HG03469 (cell line): Measurements from ENCODE around the gene ATG101.

Experiments
- ATAC-seq: cut with Tn5 transposase; IDR thresholded peaks from one replicate; pipeline ENCODE4 v1.9.1; 2021; ENCODE audit warnings: mild to moderate bottlenecking, moderate library complexity, moderate number of reproducible peaks; ENCODE audit not compliant: unreplicated experiment

ATG101 gene, protein sequence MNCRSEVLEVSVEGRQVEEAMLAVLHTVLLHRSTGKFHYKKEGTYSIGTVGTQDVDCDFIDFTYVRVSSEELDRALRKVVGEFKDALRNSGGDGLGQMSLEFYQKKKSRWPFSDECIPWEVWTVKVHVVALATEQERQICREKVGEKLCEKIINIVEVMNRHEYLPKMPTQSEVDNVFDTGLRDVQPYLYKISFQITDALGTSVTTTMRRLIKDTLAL

DNA sequence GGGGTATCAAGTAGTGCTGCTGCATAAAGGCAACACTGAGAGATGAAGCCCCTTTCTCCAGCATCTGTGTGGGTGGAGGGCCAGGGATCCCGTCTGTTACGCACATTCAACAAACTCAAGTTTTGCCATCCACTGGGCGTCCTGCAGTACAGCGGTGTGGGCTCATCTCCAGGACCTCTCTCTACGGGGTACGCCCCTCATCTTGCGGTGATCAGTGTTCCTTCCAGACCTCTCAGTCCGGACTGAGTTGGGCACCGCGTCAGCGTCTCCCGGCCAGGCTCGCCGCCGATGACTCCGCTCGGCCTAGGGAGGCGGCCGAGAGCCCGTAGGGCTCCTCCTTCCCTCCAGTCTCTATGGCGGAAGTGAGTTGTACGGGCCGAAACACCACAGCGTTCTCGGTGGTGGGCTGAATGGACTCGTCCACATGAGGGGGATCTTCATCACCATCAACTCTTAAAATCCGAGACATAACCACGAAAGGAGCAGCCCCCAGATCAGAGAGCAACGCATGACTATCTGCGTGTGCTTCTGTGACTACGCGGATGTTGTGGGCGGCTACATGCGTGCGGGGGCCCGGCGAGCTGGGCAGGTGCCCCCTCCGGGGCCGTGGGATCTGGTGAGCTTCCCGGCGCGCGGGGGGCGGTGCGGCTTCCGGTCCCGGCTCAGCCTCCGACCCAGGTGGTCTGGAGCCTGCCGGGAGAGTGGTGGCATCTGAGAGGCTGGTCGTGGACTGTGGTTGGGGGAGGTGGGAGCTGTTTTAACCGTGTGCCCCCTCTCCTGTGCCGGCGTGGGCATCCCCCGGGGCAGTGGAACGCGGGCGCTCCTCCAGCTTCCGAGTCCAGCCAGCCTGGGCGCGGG lies at the start of gene ATG101:
ATG101 (plus strand) TSS at position 652 of the 858 bp plus-strand sequence. CDS start 3,673 bp downstream, outside the sequence.
- ATAC-seq = peak; percentile 82

DNA sequence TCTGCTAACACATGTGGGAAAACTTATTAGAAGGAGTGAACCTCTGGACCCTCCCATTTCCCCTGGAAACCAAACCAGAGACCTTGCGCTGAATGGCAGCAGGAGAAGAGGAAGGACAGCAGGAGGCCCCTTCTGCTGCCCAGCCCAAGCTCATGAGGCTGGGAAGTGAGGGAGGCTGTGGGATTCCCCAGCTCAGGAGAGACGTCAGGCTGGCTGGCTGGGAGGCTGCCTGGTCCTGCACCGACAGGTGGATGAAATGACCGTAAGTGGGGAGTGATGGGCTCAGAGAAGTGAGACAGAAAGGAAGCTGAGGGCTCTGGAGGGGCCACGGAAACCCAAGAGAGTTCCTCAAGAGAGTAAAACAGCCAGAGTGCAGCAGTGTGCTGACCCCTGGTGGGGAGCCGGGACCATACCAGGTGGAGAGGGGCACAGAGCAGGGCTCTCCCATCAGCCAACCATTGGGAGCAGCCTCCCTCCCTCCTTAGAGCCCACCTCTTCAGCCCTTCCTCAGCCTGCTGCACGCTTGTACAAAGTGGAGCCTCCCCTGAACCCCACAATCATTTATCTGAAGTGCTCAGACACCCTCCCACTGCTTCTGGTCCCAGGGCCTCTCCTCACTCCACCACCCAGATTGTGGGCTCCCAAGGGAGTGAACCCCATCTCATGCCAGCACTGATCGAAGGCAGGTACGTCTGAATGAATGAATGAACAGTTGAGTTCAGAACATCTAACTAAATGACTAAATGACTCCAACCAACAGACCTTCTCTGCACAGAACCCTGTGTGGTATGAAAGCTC lies 49.0 kb upstream of the ATG101 start:
- no peak for ATAC-seq

DNA sequence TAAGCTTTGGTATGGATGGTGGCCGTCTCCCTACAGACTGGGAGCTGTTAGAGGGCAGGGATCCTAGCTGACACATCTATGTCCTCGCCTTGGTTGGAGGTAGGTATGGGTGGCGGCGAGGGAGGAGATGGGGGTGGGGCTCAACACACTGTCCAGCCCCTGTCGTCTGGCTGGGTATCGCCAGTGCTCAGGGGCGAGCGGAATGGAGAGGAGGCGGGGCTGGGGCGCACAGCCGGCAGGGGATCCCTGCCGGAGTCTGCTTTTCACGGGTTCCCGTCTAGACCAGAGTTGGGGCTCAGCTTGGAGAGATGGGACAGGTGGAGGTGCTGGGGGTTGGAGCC lies 47.0 kb upstream of the ATG101 start:
- ATAC-seq = no peak

DNA sequence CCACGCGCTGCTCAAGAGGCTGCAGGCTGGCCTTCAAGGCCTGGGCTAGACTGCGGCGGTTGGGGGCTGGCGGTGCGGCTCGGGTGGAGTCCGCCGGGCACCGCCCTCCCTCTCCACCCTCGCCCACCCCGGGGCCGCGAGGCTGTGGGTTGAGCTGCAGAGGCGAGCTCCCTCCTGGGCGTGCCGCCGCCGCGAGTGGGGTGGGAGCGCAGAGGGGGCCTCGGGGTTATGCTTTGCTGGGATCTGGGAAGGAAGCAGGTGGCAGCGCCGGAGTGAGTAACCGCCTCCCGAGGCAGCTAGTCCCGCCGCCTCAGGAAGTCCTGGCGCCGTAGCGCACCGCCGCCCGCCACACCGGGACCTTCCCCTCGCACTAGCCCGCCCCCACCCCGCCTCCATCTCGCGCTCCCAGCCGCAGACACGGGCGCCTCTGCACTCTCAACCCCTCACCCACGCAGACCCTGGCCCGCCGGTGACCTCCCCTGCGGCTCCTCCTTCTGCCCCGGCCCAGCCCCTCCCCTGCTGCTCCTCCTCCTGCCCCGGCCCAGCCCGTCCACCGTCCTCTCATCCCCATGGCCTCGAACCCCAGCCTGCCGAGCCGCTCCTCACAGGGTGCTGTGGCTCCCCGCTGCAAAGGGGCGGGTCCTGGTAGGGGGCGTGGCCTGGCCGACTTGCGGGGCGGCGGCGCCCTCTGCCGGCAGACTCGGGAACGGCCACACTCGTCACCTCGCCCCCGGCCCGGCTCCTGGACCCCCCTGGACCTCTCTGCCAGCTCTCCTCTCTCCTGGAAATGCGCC lies 46.4 kb upstream of the ATG101 start:
- no peak for ATAC-seq

DNA sequence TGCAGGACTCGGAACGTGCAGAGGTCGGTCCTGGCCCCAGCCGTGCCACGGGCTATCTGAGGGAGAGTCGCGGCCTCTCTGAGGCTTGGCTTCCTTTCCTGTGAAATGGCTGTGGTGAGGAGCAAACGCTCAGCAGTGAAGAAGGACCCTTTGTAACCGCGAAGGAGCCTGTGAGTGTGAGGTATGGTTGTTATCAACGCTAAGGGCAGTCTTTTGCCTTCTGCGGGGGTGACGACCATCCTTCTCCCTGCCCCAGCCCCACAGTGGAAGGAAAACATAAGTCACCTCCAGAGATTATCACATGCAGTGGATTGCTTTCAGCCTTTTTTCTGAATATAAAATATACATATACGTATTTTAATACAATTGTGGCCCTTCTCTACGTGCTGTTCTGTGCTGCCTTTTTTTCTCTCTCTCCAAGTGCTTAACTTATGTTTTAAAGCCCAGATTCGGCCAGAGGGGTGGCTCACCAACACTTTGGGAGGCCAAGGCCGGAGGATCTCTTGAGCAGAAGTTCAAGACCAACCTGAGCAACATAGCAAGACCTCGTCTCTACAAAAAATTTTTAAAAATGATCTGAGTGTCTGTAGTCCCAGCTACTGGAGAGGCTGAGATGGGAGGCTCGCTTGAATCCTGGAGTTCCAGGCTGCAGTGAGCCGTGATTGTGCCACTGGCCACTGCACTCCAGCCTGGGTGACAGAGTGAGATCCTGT lies 45.6 kb upstream of the ATG101 start:
- no peak for ATAC-seq

DNA sequence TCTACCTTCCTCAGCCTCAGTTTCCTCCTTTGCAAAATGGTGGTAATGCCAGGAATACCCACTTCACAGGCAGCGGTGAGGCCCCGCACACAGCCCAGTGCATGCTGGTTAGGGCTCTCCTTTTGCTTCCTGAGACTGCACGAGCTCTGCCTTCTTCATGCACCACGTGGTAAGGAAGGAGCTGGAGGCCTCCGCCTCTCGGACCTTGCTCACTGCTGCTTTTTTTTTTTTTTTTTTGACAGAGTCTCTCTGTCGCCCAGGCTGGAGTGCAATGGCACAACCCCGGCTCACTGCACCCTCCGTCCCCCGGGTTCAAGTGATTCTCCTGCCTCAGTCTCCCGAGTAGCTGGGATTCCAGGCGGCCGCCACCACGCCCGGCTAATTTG lies 44.9 kb upstream of the ATG101 start:
- ATAC-seq = no peak

DNA sequence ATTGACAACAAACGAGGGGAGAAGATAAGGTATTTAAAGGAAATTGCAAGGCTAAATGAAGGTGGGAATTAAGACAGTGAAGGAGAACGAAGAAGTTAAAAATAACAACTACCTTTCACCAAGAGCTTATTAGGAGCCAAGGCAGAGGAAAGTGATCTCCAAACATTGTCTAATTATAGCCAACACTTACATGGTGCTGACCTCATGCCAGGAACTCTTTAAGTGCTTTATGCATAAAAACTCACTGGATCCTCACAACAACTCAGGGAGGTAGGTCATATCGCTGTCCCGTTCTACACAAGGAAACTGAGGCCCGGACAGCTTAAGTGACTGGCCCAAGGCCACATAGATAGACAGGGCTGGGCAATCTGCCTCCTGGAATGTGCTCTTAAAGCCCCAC lies 43.5 kb upstream of the ATG101 start:
- ATAC-seq = no peak

DNA sequence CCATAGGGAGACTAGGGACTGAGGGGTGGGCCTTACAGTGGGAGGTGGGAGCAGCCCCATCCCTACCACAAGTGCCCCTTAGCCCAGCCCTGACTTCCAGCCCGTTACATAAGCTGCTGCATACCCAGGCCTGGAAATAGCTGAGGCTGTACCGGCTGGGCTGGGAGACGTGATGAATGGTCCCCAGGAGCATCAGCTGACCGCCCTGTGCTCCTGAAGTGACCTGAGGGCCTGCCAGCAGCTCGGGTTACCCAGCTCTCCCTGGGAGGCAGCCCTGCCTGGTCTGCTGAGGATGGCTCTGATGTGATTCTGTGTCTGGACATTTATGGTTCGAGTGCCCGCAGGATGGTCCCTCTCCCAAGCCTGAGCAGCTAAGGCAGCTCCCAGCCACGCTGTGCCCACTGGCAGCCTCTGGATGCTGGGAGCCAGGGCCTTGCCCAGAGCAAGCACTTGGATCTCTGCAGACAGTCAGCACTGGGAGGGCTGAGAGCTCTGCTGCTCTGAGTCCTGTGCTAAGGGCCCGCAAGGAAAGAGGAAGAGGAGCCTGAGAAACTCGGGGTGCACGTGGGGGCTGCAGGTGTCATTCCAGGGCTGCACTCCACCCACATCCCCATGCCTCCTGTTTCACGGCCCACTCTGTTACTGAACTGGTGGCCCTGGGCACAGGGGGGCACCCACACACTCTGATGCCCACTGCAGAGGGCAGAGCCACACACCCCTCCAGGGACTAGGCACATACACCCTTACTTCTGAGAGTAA lies 42.5 kb upstream of the ATG101 start:
- no peak for ATAC-seq

DNA sequence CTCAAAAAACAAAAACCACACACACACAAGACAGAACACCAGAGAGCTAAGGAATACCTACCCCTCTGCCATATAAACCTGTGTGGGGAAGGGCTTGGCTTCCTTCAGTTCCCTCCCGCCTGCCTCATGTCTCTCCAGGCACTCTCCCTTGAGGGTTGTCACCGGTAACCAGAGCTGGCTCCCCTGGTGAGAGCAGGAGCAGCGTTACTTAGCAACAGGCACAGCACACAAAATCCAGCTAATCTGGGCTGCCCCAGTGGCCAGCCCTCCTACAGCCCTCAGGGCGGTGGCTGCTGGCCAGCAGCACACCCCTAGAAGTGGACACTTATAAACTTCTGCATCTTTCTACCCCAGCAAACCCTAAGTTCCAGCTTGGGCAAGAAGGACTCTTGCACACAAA lies 40.1 kb upstream of the ATG101 start:
- no peak for ATAC-seq

DNA sequence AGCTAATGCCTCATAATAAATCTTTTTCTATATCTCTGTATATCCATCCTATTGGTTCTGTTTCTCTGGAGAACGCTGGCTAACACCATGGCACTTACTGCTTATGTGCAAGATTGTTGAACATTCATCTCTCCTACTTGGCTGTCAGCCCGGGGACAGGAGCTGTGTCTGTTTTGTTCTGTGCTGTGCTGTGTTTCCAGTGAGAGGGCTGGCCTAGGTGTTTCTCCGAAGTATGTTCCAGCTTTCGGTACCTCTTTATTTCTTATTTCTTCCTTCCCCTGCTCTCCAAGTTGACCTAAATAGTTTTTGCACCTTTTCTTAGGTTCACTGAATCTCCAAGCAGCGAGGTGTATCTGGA lies 37.4 kb upstream of the ATG101 start:
- ATAC-seq = no peak

DNA sequence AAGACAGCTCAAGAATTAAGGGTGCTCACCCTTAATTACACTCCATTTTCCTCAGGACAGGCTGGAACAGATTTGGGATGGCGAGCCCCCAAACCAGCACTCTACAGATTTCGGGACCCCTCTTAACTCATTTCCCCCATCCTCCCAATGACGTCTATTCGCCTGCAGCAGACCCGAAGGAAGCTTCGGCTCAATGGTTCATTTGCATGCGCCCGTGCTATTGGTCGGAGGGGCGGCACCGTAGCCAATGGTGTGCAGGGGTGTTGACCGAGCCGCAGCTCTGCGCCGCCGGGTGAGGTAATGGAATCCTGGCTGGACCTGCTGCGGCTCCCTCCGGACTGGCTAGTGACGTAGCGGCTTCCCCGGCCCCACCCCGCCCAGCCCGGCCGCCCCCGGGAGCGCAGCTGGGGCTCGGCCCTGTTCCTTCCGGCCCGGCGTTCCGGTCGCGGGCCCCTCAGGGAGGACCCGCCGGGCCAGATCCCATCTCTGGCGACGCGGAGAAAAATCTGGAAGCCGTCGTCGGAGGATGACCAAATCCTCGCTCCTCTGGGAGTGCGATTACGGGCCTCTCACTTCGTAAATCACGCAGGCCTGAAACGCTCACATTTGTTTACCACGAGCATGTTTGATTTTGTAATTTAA lies 36.9 kb upstream of the ATG101 start:
- peak; percentile 77 for ATAC-seq

DNA sequence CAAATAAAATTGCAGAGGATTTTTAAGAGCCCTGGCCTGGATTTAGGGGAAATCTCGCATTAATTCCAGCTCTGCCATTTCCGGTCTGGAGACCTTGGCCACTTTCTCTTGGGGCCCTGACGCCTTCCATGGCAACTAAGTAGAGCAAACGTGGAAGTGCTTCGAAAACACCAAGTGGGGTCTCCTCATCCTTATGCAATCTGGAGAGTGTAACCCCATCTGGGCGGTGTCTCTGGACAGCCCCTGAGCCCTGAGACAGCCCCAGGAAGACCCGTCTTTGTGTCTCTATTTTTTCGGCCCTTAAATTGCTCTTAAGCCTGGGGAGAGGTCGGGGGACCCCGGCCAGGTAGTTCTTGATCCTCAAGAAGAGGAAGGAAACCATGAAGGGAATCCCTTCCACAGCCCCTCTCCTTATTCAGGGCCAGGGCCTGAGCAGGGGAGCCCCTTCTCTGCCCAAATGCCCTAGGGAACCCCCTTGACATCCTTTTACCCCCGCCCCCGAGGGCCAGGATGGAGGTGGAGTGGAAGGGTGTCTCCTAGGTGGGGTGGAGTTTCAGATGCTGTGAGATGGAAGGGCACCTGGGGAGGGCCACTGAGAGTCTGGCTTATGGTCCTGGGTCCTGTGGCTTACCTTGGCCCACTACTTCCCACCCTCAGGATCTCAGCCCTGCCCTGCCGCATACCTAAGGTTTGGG lies 36.2 kb upstream of the ATG101 start:
- ATAC-seq = no peak

DNA sequence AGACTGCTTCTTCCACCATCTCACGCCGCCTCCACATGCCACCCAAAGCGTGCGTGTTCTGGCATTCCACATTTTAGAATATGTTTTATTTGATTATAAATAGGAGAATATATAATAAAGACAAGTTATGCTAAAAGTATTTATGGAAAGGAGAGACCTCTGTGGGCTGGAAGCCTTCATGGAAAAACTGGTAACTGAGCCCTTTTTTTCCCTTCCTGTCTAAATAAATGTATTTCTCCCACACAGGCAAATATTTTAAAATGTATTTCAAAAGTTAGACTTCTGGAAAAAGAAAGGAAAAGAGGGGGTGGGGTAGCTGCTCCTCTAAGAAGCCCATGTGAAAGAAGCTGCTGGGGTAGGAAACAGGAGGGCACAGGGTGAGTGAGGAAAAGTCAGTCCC lies 34.6 kb upstream of the ATG101 start:
- ATAC-seq = no peak

DNA sequence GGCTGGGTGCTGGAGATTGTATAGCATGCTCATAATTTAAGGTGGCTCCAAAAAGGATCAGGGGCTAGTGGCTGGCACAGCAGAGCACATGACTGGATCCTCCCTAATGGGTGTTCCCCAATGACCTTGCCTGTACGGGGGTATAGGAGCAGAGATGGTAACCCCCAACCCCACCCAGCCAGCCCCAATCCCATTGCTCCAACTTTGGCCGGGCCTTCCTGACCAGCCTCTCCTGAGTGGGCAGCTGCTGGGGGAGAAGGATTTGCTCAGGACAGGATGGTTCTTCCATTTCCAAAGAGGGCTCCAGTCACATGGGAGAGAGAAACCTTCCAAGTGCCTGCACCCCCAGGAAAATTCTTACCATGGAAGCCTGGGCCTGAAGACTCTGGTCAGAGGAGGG lies 33.9 kb upstream of the ATG101 start:
- no peak for ATAC-seq

DNA sequence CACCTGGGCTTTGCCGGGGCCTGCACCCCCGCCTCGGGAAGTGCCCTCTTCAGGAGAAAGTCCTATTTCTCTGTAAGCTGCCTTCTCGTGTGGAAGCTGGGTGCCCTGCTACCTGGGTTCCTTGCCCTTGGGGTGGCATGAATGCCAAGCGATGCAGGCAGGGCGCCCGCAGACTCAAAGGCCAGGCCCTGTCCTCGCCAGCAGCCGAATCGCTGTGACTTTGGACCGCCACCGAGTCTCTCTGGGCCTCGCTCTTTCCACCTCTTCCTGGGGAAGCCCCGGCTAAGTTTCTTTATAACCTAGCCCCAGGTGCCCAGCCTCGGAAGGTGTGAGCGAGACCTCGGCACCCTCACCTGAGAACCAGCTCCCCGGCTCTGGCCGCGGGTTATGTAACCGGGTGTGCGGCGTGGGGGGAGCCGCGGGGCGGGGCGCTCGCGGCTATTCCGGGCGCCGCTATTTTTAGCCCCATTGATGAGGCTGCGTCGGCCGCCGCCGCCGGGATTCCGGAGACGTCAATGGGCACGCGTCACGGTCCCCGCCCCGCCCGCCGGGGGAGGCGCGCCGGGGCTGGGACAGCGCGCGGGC lies 33.1 kb upstream of the ATG101 start:
- ATAC-seq = no peak

DNA sequence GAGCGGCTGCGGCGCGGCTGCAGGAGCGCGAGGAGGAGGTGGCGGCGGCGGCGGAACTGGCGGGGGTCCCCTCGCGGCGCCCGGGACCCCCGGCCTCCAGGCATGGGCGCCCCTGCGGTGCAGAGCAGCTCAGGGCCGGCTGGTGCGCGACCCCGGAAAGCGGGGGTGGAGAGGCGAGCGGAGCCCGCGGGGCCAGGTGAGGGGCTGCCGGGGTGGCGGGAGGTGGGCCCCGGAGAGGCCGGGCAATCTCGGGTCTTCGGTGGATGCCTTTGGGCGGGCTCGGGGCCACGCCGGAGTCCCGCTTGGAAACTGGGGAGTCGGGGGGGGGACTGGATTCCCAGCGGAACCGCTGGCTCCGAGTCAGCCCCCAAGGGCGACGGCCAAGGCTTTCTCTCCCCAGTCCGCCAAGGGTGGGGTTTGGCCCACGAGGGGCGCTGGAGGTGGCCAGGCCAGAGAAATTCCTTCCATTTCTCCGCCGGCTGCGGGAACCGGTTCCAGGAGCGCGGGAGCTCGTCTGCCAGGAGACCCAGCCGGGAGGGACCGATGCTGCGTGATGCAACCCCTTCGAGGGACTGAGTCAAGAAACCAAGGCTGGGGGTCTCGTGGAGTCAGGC lies 32.4 kb upstream of the ATG101 start:
- no peak for ATAC-seq

DNA sequence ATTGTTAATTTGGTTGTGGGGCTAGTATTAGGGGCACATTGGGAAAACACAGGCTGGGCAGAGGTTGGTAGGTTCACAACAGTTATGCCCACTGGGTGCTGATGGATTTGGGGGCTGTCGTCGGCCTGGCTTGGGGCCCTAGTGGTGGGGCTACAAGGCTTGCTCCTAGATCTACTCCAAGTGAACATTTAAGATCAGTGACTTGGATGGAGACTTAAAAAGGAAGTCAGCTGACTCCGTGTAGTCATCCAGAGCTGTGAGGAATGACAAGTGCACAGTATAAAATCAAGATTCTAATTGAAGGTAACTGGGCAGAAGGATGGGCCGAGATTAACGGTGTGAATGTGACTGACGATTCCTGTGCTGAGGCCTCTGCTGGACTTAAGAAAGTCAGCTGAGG lies 31.3 kb upstream of the ATG101 start:
- ATAC-seq = no peak

DNA sequence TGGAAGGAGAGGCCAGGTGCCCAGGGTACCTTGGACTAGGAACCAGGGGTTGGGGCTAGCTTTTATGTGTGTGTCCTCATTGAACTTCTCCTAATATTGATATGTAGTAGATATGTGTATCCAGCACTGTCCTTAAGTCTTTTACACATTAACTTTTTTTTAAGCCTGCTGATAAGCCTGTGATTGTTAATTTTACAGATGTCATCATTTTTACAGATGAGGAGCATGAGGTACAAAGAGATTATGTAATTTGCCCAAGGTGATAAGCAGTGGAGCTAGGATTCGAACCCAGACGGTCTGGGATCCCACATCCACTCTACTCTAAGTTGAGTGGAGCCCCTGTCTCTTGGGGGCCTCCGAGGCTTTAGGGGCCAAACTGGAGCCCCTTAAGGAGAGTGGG lies 28.7 kb upstream of the ATG101 start:
- ATAC-seq = no peak
